H9 (cell line): ENCODE results near the gene IQCN. TPM values are rescaled to one million over a fixed set of nuclear protein-coding genes. Genes with fewer than 3 reads are reported as not detected.

Experiments
- DNase-seq: peaks from one replicate; pipeline ENCODE4 v3.0.0-alpha.2; 2017
- H2AFZ ChIP-seq: one replicate; pipeline ENCODE4 v1.6.1; 2013; ENCODE audit warnings: mild to moderate bottlenecking, low read length, control low read depth, moderate library complexity
- H2AK5ac ChIP-seq: 2 replicates; pipeline ENCODE4 v1.6.1; 2013; ENCODE audit warnings: low read length, control low read depth, mixed read lengths; ENCODE audit not compliant: insufficient read length
- H2BK120ac ChIP-seq: one replicate; pipeline ENCODE4 v1.6.1; 2013; ENCODE audit warnings: low read depth, mild to moderate bottlenecking, low read length, control low read depth, inconsistent platforms; ENCODE audit not compliant: poor library complexity, severe bottlenecking
- H2BK12ac ChIP-seq: 2 replicates; pipeline ENCODE4 v1.6.1; 2013; ENCODE audit warnings: low read length, control low read depth, mixed read lengths, low read depth; ENCODE audit not compliant: insufficient read length
- H2BK15ac ChIP-seq: 2 replicates; pipeline ENCODE4 v1.6.1; 2013; ENCODE audit warnings: low read depth, low read length, control low read depth
- H2BK20ac ChIP-seq: one replicate; pipeline ENCODE4 v1.6.1; 2013; ENCODE audit warnings: low read depth, mild to moderate bottlenecking, low read length, control low read depth, inconsistent platforms; ENCODE audit not compliant: poor library complexity, severe bottlenecking
- H2BK5ac ChIP-seq: 2 replicates; pipeline ENCODE4 v1.6.1; 2013; ENCODE audit warnings: low read length, control low read depth, mixed read lengths; ENCODE audit not compliant: insufficient read length
- H3K14ac ChIP-seq: 2 replicates; pipeline ENCODE4 v1.6.1; 2013; ENCODE audit warnings: low read length, control low read depth; ENCODE audit not compliant: insufficient read depth
- H3K18ac ChIP-seq: 2 replicates; pipeline ENCODE4 v1.6.1; 2013; ENCODE audit warnings: low read depth, mild to moderate bottlenecking, mixed read lengths, low read length, control low read depth; ENCODE audit not compliant: insufficient read length
- H3K23ac ChIP-seq: 2 replicates; pipeline ENCODE4 v1.6.1; 2013; ENCODE audit warnings: low read length, control low read depth, mixed read lengths, low read depth; ENCODE audit not compliant: insufficient read length
- H3K23me2 ChIP-seq: 2 replicates; pipeline ENCODE4 v1.6.1; 2013; ENCODE audit warnings: low read depth, mild to moderate bottlenecking, mixed read lengths, low read length, control low read depth; ENCODE audit not compliant: insufficient read length, poor library complexity, severe bottlenecking
- H3K27ac ChIP-seq: 2 replicates; pipeline ENCODE4 v1.5.1; 2013; ENCODE audit warnings: low read length, control low read depth, mixed read lengths, low read depth; ENCODE audit not compliant: insufficient read length
- H3K27me3 ChIP-seq: 2 replicates; pipeline ENCODE4 v1.6.1; 2013; ENCODE audit warnings: low read length, control low read depth, inconsistent platforms; ENCODE audit not compliant: insufficient read depth
- H3K4ac ChIP-seq: 2 replicates; pipeline ENCODE4 v1.6.1; 2013; ENCODE audit warnings: low read depth, mild to moderate bottlenecking, control low read depth, inconsistent platforms, low read length, moderate library complexity
- H3K4me1 ChIP-seq: 2 replicates; pipeline ENCODE4 v1.6.1; 2013; ENCODE audit warnings: low read length, control low read depth, inconsistent platforms; ENCODE audit not compliant: insufficient read depth
- H3K4me2 ChIP-seq: 2 replicates; pipeline ENCODE4 v1.6.1; 2013; ENCODE audit warnings: low read length, control low read depth, mixed read lengths; ENCODE audit not compliant: insufficient read length, insufficient read depth
- H3K56ac ChIP-seq: 2 replicates; pipeline ENCODE4 v1.6.1; 2013; ENCODE audit warnings: low read depth, mild to moderate bottlenecking, mixed read lengths, low read length, control low read depth; ENCODE audit not compliant: insufficient read length
- H3K79me1 ChIP-seq: 2 replicates; pipeline ENCODE4 v1.6.1; 2013; ENCODE audit warnings: low read depth, mild to moderate bottlenecking, moderate library complexity, low read length, control low read depth, inconsistent platforms; ENCODE audit not compliant: insufficient read depth, poor library complexity, severe bottlenecking
- H3K79me2 ChIP-seq: 2 replicates; pipeline ENCODE4 v1.6.1; 2013; ENCODE audit warnings: low read length, control low read depth, inconsistent platforms; ENCODE audit not compliant: insufficient read depth
- H3K9ac ChIP-seq: 2 replicates; pipeline ENCODE4 v1.6.1; 2013; ENCODE audit warnings: low read length, control low read depth, mixed read lengths; ENCODE audit not compliant: insufficient read length; ENCODE audit errors: extremely low read depth
- H3K9me3 ChIP-seq: one replicate; pipeline ENCODE4 v1.6.1; 2013; ENCODE audit warnings: low read depth, low read length, inconsistent platforms; ENCODE audit not compliant: control insufficient read depth
- H3T11ph ChIP-seq: one replicate; pipeline ENCODE4 v1.6.1; 2013; ENCODE audit warnings: mild to moderate bottlenecking, low read length, control low read depth, inconsistent platforms
- H4K20me1 ChIP-seq: one replicate; pipeline ENCODE4 v1.6.1; 2013; ENCODE audit not compliant: control insufficient read depth, insufficient read length, insufficient read depth
- H4K5ac ChIP-seq: 2 replicates; pipeline ENCODE4 v1.6.1; 2013; ENCODE audit warnings: low read depth, mild to moderate bottlenecking, mixed read lengths, low read length, control low read depth; ENCODE audit not compliant: insufficient read length
- H4K8ac ChIP-seq: replicated peaks from 2 replicates; pipeline ENCODE4 v1.6.1; 2013; ENCODE audit warnings: low read length, control low read depth, mixed read lengths, low read depth; ENCODE audit not compliant: insufficient read length
- H4K91ac ChIP-seq: 2 replicates; pipeline ENCODE4 v1.6.1; 2013; ENCODE audit warnings: low read depth, mild to moderate bottlenecking, moderate library complexity, mixed read lengths, low read length, control low read depth; ENCODE audit not compliant: insufficient read length
- H3K27ac Mint-ChIP-seq, 3 experiments: 2 replicates in 2 of 3; 3 replicates in 1 of 3; pipeline ENCODE4 v1.8.0; 2020 to 2021; ENCODE audit warnings: mixed read lengths in 3 of 3, mild to moderate bottlenecking in 1 of 3, moderate library complexity in 1 of 3
- H3K27me3 Mint-ChIP-seq: 2 replicates; pipeline ENCODE4 v1.8.0; 2021; ENCODE audit warnings: low read depth, mild to moderate bottlenecking, moderate library complexity, mixed read lengths
- H3K36me3 Mint-ChIP-seq, 3 experiments: 2 replicates in 2 of 3; 3 replicates in 1 of 3; pipeline ENCODE4 v1.8.0; 2020 to 2021; ENCODE audit warnings: low read depth in 3 of 3, mixed read lengths in 3 of 3; ENCODE audit not compliant: insufficient read depth in 1 of 3
- H3K4me1 Mint-ChIP-seq, 2 experiments: 2 replicates each; pipeline ENCODE4 v1.8.0; 2020; ENCODE audit warnings: mixed read lengths in 2 of 2
- H3K4me3 Mint-ChIP-seq, 2 experiments: 2 replicates in 1 of 2; 3 replicates in 1 of 2; pipeline ENCODE4 v1.8.0; 2020 to 2021; ENCODE audit warnings: mild to moderate bottlenecking in 2 of 2, mixed read lengths in 2 of 2, moderate library complexity in 1 of 2
- H3K9me3 Mint-ChIP-seq, 2 experiments: 2 replicates in 1 of 2; 3 replicates in 1 of 2; pipeline ENCODE4 v1.8.0; 2020; ENCODE audit warnings: mild to moderate bottlenecking in 2 of 2, mixed read lengths in 2 of 2, moderate library complexity in 1 of 2
- WGBS: extraction: QIAGEN DNeasy Blood & Tissue Kit; methylation state at CpG from one replicate; pipeline ENCODE4 v1.1.7; 2013; ENCODE audit warnings: missing lambda C conversion rate, low lambda C conversion rate, mixed read lengths; ENCODE audit not compliant: insufficient read length; ENCODE audit errors: extremely low coverage; 5-methylcytosine and 5-hydroxymethylcytosine counted together
- total RNA-seq: library from RNA; stranded (reverse); gene quantifications from 2 replicates; pipeline ENCODE4 v1.2.1, GENCODE V29; 2021
- TF ChIP-seq, protein P1 (sequence below): fragments of 200-600 bp; sonication (generic); conservative IDR thresholded peaks from 3 replicates; pipeline ENCODE4 v1.8.0; 2021; ENCODE audit warnings: antibody characterized with exemption, mild to moderate bottlenecking

IQCN gene
- total RNA-seq, 1 experiment from 2014 or later = 0.39 TPM

DNA sequence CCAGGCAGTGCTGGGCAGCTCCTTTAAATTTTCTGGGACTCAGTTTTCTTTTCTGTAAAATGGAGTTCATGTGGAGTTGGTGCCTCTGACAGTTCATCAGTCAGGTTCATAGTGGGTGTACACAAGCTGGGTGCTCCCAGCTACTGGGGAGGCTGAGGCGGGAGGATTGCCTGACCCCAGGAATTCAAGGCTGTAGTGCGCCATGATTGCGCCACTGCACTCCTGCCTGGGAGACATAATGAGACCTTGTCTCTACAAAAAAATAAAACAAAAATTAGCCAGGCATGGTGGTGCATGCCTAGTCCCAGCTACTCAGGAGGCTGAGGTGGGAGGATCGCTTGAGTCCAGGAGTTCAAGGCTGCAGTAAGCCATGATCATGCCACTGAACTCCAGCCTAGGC is 21.1 kb downstream of the IQCN start:
- no peak overlapping the region for H3K4me3 Mint-ChIP-seq
- Histone ChIP-seq H3K79me2 (no peaks in the 10 kb centered on the region), H4K91ac (no peak overlapping the region), H2BK20ac (no peak overlapping the region), H2BK5ac (no peak overlapping the region), H3K27ac (no peak overlapping the region), H3K9ac (no peak overlapping the region), H2AK5ac (no peak overlapping the region), H4K20me1 (peaks cover 3% of the 10 kb centered on the region), H3K4me1 (no peaks in the 10 kb centered on the region), H3K9me3 (no peaks in the 10 kb centered on the region), H2AFZ (no peak overlapping the region), H4K5ac (no peak overlapping the region), H3K23me2 (peaks cover 4% of the 10 kb centered on the region), H3K23ac (no peak overlapping the region), H3K18ac (no peak overlapping the region), H3K4me2 (no peak overlapping the region), H4K8ac (no peak overlapping the region), H2BK12ac (no peak overlapping the region), H3T11ph (no peak overlapping the region), H2BK15ac (no peak overlapping the region), H2BK120ac (no peak overlapping the region), H3K79me1 (no peaks in the 10 kb centered on the region), H3K56ac (no peak overlapping the region), H3K4ac (no peak overlapping the region), H3K27me3 (no peaks in the 10 kb centered on the region), H3K14ac (no peak overlapping the region)
- H3K27me3 Mint-ChIP-seq = peaks cover 17% of the 10 kb centered on the region
- TF ChIP-seq, protein P1, sequence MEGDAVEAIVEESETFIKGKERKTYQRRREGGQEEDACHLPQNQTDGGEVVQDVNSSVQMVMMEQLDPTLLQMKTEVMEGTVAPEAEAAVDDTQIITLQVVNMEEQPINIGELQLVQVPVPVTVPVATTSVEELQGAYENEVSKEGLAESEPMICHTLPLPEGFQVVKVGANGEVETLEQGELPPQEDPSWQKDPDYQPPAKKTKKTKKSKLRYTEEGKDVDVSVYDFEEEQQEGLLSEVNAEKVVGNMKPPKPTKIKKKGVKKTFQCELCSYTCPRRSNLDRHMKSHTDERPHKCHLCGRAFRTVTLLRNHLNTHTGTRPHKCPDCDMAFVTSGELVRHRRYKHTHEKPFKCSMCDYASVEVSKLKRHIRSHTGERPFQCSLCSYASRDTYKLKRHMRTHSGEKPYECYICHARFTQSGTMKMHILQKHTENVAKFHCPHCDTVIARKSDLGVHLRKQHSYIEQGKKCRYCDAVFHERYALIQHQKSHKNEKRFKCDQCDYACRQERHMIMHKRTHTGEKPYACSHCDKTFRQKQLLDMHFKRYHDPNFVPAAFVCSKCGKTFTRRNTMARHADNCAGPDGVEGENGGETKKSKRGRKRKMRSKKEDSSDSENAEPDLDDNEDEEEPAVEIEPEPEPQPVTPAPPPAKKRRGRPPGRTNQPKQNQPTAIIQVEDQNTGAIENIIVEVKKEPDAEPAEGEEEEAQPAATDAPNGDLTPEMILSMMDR = no peak
- H3K27ac Mint-ChIP-seq = peak overlapping the region in 1 of 3 experiments; percentile 44; a peak in 1 of 7 replicates
- peaks cover 20 to 27% of the 10 kb centered on the region in 2 experiments for H3K4me1 Mint-ChIP-seq
- no peak for DNase-seq
- no CpG with 5 or more reads among the region's 4 CpGs for WGBS
- no peaks in the 10 kb centered on the region for H3K9me3 Mint-ChIP-seq
- H3K36me3 Mint-ChIP-seq = no peaks in the 10 kb centered on the region
